OCI-LY1 (cell line): ENCODE measurements around the gene FADS2.

Experiments used
- H2AFZ ChIP-seq: fragments of 200-600 bp; sonication (generic), shearing (Covaris generic); 2 replicates; pipeline ENCODE4 v1.6.0; 2014; ENCODE audit warnings: antibody characterized with exemption, mild to moderate bottlenecking, low read length
- H3F3A ChIP-seq: fragments of 200-600 bp; sonication (generic), shearing (Covaris generic); 2 replicates; pipeline ENCODE4 v1.6.0; 2014; ENCODE audit warnings: mild to moderate bottlenecking, antibody characterized with exemption, low read length, moderate library complexity; ENCODE audit not compliant: insufficient read depth
- H3K27ac ChIP-seq: fragments of 200-600 bp; sonication (generic); 2 replicates; pipeline ENCODE4 v1.5.1; 2014; ENCODE audit warnings: low read length, mixed run types, mild to moderate bottlenecking, low read depth; ENCODE audit not compliant: poor library complexity, severe bottlenecking
- H3K27me3 ChIP-seq: fragments of 200-600 bp; sonication (generic); 2 replicates; pipeline ENCODE4 v1.6.0; 2014; ENCODE audit warnings: antibody characterized with exemption, mild to moderate bottlenecking, low read length, moderate library complexity; ENCODE audit not compliant: insufficient read depth
- H3K36me3 ChIP-seq: fragments of 200-600 bp; sonication (generic); 2 replicates; pipeline ENCODE4 v1.6.1; 2014; ENCODE audit warnings: mild to moderate bottlenecking, antibody characterized with exemption, low read length, moderate library complexity, mixed read lengths; ENCODE audit not compliant: insufficient read depth
- H3K4me1 ChIP-seq: fragments of 200-600 bp; sonication (generic); 2 replicates; pipeline ENCODE4 v1.5.1; 2014; ENCODE audit warnings: mild to moderate bottlenecking, low read length, moderate library complexity; ENCODE audit not compliant: insufficient read depth, severe bottlenecking
- H3K4me2 ChIP-seq: fragments of 200-600 bp; sonication (generic), shearing (Covaris generic); 2 replicates; pipeline ENCODE4 v1.6.1; 2014; ENCODE audit warnings: low read length
- H3K4me3 ChIP-seq: fragments of 200-600 bp; sonication (generic); 2 replicates; pipeline ENCODE4 v1.5.1; 2014; ENCODE audit warnings: low read length, low read depth, mild to moderate bottlenecking, mixed read lengths; ENCODE audit not compliant: poor library complexity, severe bottlenecking
- H3K79me2 ChIP-seq: fragments of 200-600 bp; shearing (Covaris generic); 2 replicates; pipeline ENCODE4 v1.6.1; 2016; ENCODE audit warnings: mixed run types, low read length, mixed read lengths; ENCODE audit not compliant: insufficient read depth
- H3K9ac ChIP-seq: fragments of 200-600 bp; sonication (generic), shearing (Covaris generic); 2 replicates; pipeline ENCODE4 v1.6.1; 2014; ENCODE audit warnings: mild to moderate bottlenecking, low read length, mixed read lengths
- H3K9me2 ChIP-seq: fragments of 200-600 bp; sonication (generic), shearing (Covaris generic); 2 replicates; pipeline ENCODE4 v1.6.1; 2014; ENCODE audit warnings: low read depth, mild to moderate bottlenecking, low read length, mixed read lengths
- H3K9me3 ChIP-seq: fragments of 200-600 bp; shearing (Covaris generic); 2 replicates; pipeline ENCODE4 v1.6.1; 2014; ENCODE audit warnings: low read length, mixed read lengths
- H4K20me1 ChIP-seq: fragments of 200-600 bp; sonication (generic), shearing (Covaris generic); 2 replicates; pipeline ENCODE4 v1.6.0; 2016; ENCODE audit warnings: mild to moderate bottlenecking, low read length; ENCODE audit not compliant: insufficient read depth
- CTCF ChIP-seq: fragments of 200-600 bp; sonication (generic), shearing (Covaris generic); IDR thresholded peaks from 2 replicates; pipeline ENCODE4 v1.5.1; 2017; ENCODE audit warnings: mild to moderate bottlenecking, antibody characterized with exemption, low read length, moderate library complexity, mixed read lengths
- EZH2 ChIP-seq: fragments of 200-600 bp; sonication (generic), shearing (Covaris generic); IDR thresholded peaks from 2 replicates; pipeline ENCODE4 v1.8.0; 2017; ENCODE audit warnings: borderline replicate concordance, mixed run types, mild to moderate bottlenecking, antibody characterized with exemption, low read length, moderate library complexity, mixed read lengths

FADS2 gene

DNA sequence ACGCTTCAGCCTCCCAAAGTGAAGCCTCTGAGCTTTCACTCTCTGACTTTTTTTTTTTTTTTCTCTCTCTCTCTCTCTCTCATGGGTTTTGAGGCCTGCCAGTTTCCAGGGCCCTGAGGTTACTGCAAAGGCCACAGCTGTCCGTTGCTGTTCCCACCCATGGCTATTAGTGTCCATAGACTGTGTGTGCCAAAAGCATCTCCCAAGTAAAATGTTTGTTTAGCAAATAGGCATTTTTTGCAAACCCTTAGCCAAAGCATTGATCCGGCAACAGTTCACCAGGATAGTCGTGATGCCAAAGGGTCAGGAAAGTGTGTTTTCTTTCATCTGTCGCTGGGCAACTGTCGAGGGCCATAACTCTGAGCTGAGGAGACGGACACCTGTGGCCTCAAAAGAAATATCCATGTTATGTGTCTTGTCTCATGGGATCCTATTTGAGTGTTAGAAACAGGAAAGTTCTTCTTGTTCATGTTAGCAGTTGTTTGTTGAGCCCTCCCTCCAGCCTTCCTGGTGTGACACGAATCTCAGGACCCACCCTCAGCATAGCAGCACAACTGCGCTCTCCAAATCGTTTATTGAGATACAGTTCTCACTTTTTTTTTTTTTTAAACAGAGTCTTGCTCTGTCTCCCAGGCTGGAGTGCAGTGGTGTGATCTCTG is 18.4 kb downstream of the FADS2 start:
- Histone ChIP-seq H3K27me3 (no peaks in the 10 kb centered on the region), H3K4me2 (no peak overlapping the region), H3K9me2 (no peaks in the 10 kb centered on the region), H3F3A (no peaks in the 10 kb centered on the region), H3K36me3 (peaks cover 75% of the 10 kb centered on the region), H3K9ac (no peak overlapping the region), H3K4me1 (no peaks in the 10 kb centered on the region), H2AFZ (no peak overlapping the region), H3K79me2 (no peaks in the 10 kb centered on the region), H3K27ac (no peak overlapping the region), H3K9me3 (no peaks in the 10 kb centered on the region), H4K20me1 (no peaks in the 10 kb centered on the region), H3K4me3 (no peak overlapping the region)
- no peak for TF ChIP-seq EZH2
- TF ChIP-seq CTCF: no peak

- Histone ChIP-seq H2AFZ (no peak overlapping the region), H3K4me3 (no peak overlapping the region), H3K4me2 (no peak overlapping the region), H3K4me1 (no peaks in the 10 kb centered on the region), H3K9me2 (no peaks in the 10 kb centered on the region), H4K20me1 (no peaks in the 10 kb centered on the region), H3K27ac (no peak overlapping the region), H3F3A (no peaks in the 10 kb centered on the region), H3K9ac (no peak overlapping the region), H3K79me2 (no peaks in the 10 kb centered on the region), H3K36me3 (peaks cover 74% of the 10 kb centered on the region), H3K27me3 (no peaks in the 10 kb centered on the region), H3K9me3 (no peaks in the 10 kb centered on the region)
- TF ChIP-seq EZH2 (no peak), CTCF (no peak)
These were observed 19.9 kb downstream of the FADS2 start for GRCh38 chr11:61847914-61848581.

GRCh38 chr11:61848631-61849030 is 20.5 kb downstream of the FADS2 start:
- no peaks in the 10 kb centered on the region for H3K9me3 ChIP-seq
- TF ChIP-seq CTCF (no peak), EZH2 (no peak)
- no peak overlapping the region for H3K27ac ChIP-seq
- H3F3A ChIP-seq: no peaks in the 10 kb centered on the region
- no peaks in the 10 kb centered on the region for H3K9me2 ChIP-seq
- no peak overlapping the region for H2AFZ ChIP-seq
- H4K20me1 ChIP-seq: no peaks in the 10 kb centered on the region
- H3K27me3 ChIP-seq: no peaks in the 10 kb centered on the region
- H3K79me2 ChIP-seq: no peaks in the 10 kb centered on the region
- H3K4me2 ChIP-seq: no peak overlapping the region
- no peak overlapping the region for H3K9ac ChIP-seq
- no peaks in the 10 kb centered on the region for H3K4me1 ChIP-seq
- H3K36me3 ChIP-seq: peaks cover 74% of the 10 kb centered on the region
- H3K4me3 ChIP-seq: no peak overlapping the region
